GM18499 (cell line): ENCODE data around the gene PTPN1.
"Not testable (repeated sequence)": the region's sequence is repeated elsewhere in the genome, so short reads cannot be mapped to it uniquely, and the experiment has no call there.

ENCODE experiments used
- ATAC-seq: cut with Tn5 transposase; IDR thresholded peaks from one replicate; pipeline ENCODE4 v1.9.1; 2021; ENCODE audit warnings: moderate number of reproducible peaks; ENCODE audit not compliant: insufficient read depth, unreplicated experiment

Gene PTPN1

DNA sequence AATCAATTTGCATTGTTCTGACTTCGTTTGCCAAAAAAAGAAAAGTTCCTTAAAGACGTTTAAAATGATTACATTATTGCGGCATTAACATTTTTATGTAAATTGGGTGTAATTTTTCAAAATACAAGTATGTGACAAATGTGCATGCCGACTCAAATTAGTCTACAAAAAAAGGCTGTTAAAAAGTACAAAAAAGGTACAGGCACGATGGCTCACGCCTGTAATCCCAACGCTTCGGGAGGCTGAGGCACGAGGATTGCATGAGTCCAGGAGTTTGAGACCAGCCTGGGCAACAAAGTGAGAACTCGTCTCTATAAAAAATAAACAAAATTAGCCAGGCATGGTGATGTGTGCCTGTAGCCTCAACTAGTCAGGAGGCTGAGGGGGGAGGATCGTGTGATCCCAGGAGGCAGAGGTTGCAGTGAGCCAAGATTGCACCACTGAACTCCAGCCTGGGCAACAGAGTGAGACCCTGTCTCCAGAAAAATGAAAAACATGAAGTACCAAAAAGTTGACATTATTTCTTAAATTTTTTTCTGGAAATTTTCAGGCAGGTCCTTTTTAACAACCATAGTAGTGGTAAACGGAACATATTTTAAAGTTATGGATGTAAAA lies 90.2 kb downstream of the PTPN1 start:
- ATAC-seq: no peak

DNA sequence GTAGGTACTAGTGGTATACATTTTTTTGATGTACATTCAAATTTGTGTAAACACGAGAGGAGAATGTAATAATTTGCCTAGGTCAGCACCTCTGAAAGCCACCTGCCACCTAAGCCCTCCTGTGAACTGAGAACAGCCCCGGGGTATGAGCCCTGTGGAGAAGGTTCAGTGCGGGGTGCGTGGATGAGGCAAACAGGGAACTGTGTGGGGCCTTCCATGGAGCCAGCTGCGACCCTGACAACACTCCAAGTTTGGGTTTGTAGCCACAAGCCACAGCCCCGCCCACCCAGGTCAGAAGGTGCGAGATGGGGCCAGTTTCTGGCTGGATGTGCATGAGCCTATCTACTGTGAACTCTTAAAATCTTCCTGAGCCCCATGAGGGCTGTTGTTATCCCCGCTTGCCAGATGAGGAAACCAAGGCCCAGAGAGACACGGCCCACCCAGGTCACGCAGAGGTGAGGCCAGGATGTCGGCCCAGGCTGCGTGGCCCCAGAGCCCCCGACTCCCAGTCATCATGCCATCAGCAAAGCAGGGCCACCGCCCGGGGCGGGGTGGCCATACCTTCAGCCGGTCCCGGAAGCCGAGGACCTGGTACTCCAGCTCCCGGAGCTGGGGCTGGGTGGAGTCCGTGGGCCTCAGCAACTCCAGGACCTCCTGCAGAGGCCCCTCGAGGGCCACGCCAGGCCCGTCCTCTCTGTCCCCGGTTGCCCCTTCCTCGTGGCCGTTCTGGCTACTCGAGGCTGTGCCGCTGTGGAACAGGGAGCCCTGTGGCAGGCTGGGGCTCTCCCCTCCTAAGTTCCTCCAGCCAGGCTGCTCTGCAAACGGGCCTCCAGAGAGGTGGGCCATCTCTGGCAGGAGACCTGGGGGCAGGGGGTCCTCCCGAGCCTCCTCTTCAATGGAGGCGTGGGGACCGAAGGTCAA lies 91.6 kb downstream of the PTPN1 start:
- no peak for ATAC-seq

GRCh38 chr20:50602432-50603088 lies 92.4 kb downstream of the PTPN1 start:
- ATAC-seq: no peak

- ATAC-seq: no peak
Observed at GRCh38 chr20:50604451-50604850, 94.3 kb downstream of the PTPN1 start.

DNA sequence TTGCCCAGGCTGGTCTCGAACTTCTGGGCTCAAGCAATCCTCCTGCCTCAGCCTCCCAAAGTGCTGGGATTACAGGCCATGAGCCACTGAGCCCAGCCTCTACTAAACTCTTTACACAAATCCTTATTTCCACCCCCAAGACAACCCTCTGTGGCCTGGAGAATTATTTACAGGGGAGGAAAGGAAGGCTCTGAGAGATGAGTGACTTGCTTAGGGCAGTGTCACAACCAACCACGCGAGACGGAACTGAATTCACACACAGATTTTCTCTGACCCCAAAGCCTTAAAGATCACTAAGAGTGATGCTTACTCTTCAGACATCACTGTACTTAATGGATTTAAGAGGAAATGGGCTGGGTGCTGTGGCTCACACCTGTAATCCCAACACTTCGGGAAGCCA lies 95.0 kb downstream of the PTPN1 start:
- no peak for ATAC-seq

- ATAC-seq: no peak
Observed at GRCh38 chr20:50607436-50607835, 97.3 kb downstream of the PTPN1 start.

GRCh38 chr20:50607850-50608749 lies 97.9 kb downstream of the PTPN1 start:
- ATAC-seq: no peak

DNA sequence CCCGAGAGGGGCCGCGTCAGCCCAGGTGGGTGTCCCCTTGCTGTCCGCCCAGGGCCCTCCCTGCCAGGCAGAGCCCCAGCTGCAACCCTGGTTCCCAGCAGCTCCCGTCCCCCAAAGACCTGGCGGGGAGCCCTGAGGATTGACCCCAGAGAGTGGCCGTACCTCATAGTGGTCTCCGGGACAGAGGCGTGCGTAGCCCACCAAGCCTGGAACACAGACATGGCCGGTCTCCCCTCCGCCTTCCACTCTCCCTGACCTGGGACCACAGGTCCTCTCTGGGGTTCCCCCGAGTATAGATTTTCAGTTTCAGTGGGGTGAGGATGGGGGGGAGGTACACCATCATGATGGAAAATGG lies 98.5 kb downstream of the PTPN1 start:
- ATAC-seq: no peak

DNA sequence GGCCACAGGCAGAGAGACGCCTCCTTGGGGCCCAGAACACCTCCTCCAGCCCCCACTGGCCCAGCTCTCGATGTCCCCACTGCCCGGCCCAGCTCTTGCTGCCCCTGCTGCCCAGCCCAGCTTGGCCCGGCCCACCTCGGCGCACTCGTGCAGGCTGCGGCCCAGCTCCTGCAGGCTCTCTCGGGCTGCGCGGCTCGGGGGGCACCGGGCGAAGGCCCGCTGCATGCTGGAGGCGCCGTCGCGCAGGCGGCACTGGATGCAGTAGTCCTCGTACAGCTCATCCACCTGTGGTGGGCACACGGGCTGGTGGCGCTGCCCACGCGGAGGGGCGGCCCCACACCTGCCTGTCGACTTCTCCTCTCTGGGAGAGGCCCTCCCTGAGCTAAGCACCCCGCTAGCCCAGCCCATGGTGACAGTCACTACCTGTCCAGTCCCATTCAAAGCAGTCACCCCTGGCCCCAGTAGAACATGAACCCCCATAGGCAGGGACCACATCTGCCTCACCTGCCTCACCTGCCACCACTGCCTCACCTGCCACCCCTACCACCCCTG lies 99.3 kb downstream of the PTPN1 start:
- ATAC-seq: no peak

DNA sequence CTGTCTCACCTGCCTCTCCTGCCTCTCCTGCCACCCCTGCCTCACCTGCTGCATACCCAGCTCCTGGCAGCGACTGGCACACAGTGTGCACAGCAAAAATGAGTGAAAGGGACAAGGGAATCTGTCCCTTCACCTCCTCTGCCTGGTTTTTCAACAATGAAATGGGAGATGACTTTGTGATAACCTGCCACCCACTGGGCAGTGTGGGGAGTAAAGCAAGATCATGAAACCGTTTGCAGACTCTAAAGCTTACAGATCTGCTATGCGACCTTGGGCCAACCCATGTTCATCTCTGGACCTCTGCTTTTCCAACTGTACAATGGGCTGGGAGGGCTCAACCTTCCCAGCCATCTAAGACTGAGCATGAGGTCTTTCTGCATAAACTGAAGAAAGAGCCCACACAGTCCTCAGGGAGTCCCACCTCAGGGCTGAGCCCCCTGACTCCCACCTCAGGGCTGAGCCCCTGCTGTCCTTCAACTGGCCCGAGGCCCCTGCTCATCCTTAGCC lies 100.1 kb downstream of the PTPN1 start:
- no peak for ATAC-seq

- no peak for ATAC-seq
Observed at GRCh38 chr20:50611128-50611810, 101.1 kb downstream of the PTPN1 start.

GRCh38 chr20:50613438-50614169 lies 103.4 kb downstream of the PTPN1 start:
- ATAC-seq: no peak

DNA sequence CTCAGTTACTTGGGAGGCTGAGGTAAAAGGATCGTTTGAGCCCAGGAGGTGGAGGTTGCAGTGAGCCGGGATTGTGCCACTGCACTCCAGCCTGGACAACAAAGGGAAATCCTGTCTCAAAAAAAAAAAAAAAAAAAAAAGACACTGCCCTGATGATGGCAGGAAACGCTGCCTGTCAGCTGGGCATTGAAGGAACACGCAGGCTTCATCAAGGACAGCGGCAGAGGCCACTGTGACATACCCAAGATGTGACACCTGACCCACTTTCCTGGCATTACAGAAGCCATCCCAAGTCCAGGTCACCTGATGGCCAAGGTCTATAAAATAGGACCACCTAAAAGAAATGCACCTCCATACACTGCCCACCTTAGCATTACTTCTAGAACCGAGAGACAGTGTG lies 105.2 kb downstream of the PTPN1 start:
- ATAC-seq: no peak

GRCh38 chr20:50617022-50617421 lies 106.8 kb downstream of the PTPN1 start:
- no peak for ATAC-seq

- no peak for ATAC-seq
Observed at GRCh38 chr20:50618537-50618936, 108.4 kb downstream of the PTPN1 start.

GRCh38 chr20:50620459-50620858 lies 110.3 kb downstream of the PTPN1 start:
- not testable (repeated sequence) for ATAC-seq

DNA sequence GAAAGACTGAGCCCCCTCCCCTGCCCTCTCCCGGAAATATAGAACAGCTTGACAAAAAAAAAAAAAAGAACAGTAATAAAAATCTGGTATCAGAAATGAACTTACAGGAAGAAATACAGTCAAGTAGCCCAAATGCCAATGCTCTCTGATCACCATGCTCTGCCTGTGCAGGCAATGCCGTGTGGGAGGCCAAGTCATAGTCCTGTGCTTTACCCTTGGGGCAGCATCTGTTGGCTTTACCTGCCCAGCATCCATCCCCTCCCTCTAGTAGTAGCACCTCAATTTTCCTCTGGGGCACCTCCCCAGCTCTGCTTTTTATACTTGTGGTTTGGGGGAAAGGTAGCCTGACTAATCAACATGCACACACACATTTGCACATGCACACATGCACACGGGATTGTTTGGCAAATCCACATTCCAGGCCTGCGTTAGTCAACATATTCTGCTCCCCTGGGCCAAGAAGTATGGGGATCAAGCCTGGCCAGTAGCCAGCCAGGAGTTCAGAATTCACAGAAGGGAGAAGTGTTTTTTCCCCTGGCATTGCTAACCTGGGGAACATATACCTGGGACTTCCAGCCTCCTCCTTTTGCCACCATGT lies 111.0 kb downstream of the PTPN1 start:
- ATAC-seq: no peak

DNA sequence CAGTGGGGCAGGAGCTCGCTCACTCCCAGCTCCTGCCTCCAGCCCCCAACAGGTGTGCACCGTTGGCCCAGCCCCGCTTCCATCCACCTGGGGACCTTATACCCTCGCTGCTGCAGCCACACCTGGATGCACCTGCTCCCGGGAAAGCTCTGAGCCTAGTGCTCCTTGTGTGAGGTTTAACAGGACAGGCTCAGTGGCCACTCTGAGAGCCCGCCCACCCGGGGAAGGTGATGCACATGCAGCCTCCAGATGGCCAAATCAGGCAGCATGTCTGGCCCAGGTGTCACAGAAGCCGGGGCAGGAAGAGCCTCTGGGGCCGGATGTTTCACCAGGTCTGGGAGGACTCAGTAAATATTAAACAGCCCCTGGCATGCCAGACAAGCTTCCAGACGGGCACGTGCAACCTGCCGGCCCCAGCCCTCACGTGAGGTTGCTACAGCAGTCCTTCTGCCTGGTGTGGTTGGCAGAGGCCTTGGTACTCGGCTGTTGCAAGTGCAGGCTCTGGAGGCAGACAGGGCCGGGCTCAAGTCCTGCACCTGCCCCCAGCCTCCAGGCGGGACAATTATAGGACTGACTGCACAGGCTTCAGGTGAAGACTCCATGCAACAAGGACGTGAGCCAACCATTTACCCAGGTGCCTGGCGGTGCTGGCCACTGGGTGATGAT lies 114.3 kb downstream of the PTPN1 start:
- no peak for ATAC-seq
